Activated CD8-positive, alpha-beta T cell treated with anti-CD3 and anti-CD28 coated beads for 36 hours (primary cell): Measurements from ENCODE around the gene AURKAIP1. TPM values are rescaled to one million over a fixed set of nuclear protein-coding genes. Genes with fewer than 3 reads are reported as not detected.

Source experiments
- ATAC-seq: fragments of 200-7000 bp; cut with Tn5 transposase; one replicate; pipeline ENCODE4 v1.10.0; 2021; ENCODE audit warnings: mild to moderate bottlenecking, moderate library complexity
- CTCF ChIA-PET: fragments of 350-600 bp; sonication (Branson Sonifier 250); formaldehyde crosslinking; loops from one replicate; lab custom pipeline; 2021; ENCODE audit warnings: antibody characterized with exemption; lab: Charles Lee
- POLR2A ChIA-PET: fragments of 350-600 bp; sonication (Branson Sonifier 250); formaldehyde crosslinking; loops from one replicate; lab custom pipeline; 2021; ENCODE audit warnings: antibody characterized with exemption; lab: Charles Lee
- DNase-seq: peaks from one replicate; pipeline ENCODE4 v3.0.0-alpha.2; 2020
- H3K27ac Mint-ChIP-seq: one replicate; pipeline ENCODE4 v1.8.0; 2021; ENCODE audit warnings: mild to moderate bottlenecking, mixed read lengths
- H3K27me3 Mint-ChIP-seq: one replicate; pipeline ENCODE4 v1.8.0; 2021; ENCODE audit warnings: mixed read lengths
- H3K36me3 Mint-ChIP-seq: one replicate; pipeline ENCODE4 v1.8.0; 2021; ENCODE audit warnings: low read depth, mixed read lengths
- H3K4me1 Mint-ChIP-seq: one replicate; pipeline ENCODE4 v1.8.0; 2021; ENCODE audit warnings: low read depth, mixed read lengths
- H3K4me3 Mint-ChIP-seq: one replicate; pipeline ENCODE4 v1.8.0; 2021; ENCODE audit warnings: mild to moderate bottlenecking, moderate library complexity, mixed read lengths
- H3K9me3 Mint-ChIP-seq: one replicate; pipeline ENCODE4 v1.8.0; 2021; ENCODE audit warnings: mixed read lengths
- intact Hi-C: fragments of 100-400 bp; cut with micrococcal nuclease; formaldehyde crosslinking; loops from one replicate; pipeline ENCODE4 v1.10.0; 2022
- total RNA-seq, 2 experiments: library from RNA; stranded (reverse); gene quantifications; one replicate each; pipeline ENCODE4 v1.2.3, GENCODE V29; 2021
- TF ChIP-seq, protein P1 (sequence below): fragments of 200-600 bp; IDR thresholded peaks from one replicate; pipeline ENCODE4 v1.8.0; 2022; ENCODE audit warnings: antibody characterized with exemption, mild to moderate bottlenecking

The AURKAIP1 gene
- total RNA-seq, 2 experiments from 2014 or later = 127 TPM

DNA sequence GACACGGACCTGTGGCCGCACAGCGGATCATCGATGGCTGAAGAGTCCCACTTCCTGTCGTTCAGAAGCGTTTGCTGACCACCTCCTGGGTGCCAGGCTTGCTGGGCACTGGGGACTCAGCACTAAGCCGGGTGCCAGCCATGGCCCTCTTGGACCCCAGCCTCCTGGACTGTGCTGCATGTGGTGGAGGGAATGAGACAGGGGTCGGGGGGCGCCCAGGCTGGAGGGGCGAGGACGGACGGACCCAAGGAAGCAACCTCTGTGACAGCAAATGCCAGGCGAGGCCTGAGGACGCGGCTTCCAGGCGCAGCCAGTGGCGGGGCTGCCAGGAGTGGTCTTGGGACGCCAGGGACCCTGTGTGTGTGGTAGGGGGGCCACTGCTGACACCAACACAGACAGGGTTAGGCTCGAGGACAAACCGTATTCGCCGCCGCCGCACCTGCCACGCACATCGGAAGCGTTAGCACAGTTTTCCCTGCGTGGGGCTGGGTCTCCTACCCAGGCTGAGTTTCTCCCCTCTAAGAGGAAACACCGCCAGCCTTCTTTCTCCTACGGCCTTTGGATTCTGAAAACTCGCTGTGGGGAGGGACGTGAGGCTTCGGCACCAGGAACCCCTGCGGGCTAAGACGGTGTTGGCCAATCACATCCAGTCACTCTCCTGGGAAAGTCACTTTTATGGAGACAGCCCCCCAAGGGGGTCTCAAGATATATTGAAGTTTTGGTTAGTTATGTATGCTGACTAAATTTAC is 13.6 kb downstream of the AURKAIP1 start:
- H3K4me1 Mint-ChIP-seq = peaks cover 16% of the 10 kb centered on the region
- no peaks in the 10 kb centered on the region for H3K36me3 Mint-ChIP-seq
- H3K9me3 Mint-ChIP-seq = no peaks in the 10 kb centered on the region
- CTCF ChIA-PET = no interaction called here
- DNase-seq (no peak), ATAC-seq (no peak)
- TF ChIP-seq, protein P1, sequence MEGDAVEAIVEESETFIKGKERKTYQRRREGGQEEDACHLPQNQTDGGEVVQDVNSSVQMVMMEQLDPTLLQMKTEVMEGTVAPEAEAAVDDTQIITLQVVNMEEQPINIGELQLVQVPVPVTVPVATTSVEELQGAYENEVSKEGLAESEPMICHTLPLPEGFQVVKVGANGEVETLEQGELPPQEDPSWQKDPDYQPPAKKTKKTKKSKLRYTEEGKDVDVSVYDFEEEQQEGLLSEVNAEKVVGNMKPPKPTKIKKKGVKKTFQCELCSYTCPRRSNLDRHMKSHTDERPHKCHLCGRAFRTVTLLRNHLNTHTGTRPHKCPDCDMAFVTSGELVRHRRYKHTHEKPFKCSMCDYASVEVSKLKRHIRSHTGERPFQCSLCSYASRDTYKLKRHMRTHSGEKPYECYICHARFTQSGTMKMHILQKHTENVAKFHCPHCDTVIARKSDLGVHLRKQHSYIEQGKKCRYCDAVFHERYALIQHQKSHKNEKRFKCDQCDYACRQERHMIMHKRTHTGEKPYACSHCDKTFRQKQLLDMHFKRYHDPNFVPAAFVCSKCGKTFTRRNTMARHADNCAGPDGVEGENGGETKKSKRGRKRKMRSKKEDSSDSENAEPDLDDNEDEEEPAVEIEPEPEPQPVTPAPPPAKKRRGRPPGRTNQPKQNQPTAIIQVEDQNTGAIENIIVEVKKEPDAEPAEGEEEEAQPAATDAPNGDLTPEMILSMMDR = no peak
- no peak overlapping the region for H3K27ac Mint-ChIP-seq
- intact Hi-C loops = no loop called here
- no peak overlapping the region for H3K4me3 Mint-ChIP-seq
- H3K27me3 Mint-ChIP-seq = no peaks in the 10 kb centered on the region
- POLR2A ChIA-PET = no interaction called here

DNA sequence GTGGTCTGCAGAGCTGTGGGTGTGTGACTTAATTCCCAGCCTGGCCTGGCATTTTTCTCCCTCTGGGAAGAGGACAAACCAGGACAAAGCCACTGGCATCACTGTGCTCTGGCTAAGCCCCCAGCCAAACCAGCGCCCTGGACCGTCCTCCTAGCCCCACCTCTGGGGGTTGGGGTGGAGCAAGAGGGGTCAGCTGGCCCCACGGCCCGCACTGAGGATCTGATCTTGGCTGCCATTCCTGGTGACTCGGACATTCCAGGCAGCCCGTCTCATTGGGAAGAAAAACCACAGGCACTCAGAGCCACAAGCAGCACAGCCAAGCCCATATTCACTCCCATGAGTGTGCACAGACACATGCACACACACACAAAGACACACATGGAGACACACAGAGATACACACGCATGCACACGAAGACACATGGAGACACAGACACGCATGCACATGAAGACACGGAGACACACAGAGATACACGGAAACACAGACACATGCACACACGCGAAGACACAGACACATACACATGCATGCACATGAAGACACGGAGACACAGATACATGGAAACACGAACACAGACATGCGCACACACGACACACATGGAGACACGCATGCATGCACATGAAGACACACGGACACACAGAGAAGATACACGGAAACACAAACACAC is 14.4 kb downstream of the AURKAIP1 start:
- TF ChIP-seq, protein P1 = no peak
- no peaks in the 10 kb centered on the region for H3K27me3 Mint-ChIP-seq
- POLR2A ChIA-PET = no interaction called here
- H3K4me1 Mint-ChIP-seq = peaks cover 16% of the 10 kb centered on the region
- intact Hi-C loops = no loop called here
- no peak overlapping the region for H3K27ac Mint-ChIP-seq
- H3K9me3 Mint-ChIP-seq = no peaks in the 10 kb centered on the region
- no peak for DNase-seq
- ATAC-seq = no peak
- CTCF ChIA-PET = no interaction called here
- H3K4me3 Mint-ChIP-seq = no peak overlapping the region
- no peaks in the 10 kb centered on the region for H3K36me3 Mint-ChIP-seq

DNA sequence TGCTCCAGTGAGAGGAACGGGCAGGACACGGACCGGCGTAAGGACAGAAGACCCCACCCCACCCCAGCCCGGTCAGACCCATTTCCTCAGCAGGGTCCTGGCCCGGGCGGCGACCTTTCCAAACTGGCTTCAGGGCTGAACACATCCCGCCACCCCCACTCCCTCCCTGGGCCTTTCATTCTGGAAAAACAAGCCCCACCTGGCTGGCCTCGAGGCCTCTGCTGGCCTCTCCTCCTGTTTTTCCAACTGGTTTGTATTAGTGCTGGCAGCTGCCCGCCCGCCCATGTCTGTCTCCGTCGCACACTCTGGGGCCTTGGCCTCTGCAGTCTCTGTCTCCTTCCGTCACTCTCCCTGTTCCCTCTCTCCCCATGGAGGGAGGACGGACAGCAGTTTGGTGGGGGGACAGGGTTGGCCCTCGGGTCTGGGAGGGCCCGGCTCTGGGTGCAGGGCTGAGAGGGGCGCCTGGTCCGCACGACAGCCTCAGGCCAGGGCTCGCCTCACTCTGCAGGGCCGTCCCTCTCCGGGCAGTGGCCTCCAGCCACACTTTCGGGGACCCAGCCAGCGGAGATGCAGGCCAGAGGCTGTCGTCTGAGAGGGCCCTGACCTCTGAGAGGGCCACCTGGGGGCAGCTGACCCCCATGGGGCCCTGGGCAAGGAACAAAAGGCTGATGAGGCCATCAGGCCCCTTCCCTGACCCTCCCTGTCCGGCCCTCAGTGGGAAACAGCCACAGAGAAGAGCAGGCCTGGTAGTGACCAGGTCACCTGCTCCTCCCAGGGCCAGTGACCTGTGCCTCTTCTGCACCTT is 15.1 kb downstream of the AURKAIP1 start:
- peaks cover 16% of the 10 kb centered on the region for H3K4me1 Mint-ChIP-seq
- no peaks in the 10 kb centered on the region for H3K9me3 Mint-ChIP-seq
- DNase-seq (no peak), ATAC-seq (no peak)
- intact Hi-C loops = no loop called here
- POLR2A ChIA-PET = no interaction called here
- no peaks in the 10 kb centered on the region for H3K36me3 Mint-ChIP-seq
- CTCF ChIA-PET = no interaction called here
- H3K27me3 Mint-ChIP-seq = no peaks in the 10 kb centered on the region
- TF ChIP-seq, protein P1 = no peak
- H3K27ac Mint-ChIP-seq = no peak overlapping the region
- no peak overlapping the region for H3K4me3 Mint-ChIP-seq

DNA sequence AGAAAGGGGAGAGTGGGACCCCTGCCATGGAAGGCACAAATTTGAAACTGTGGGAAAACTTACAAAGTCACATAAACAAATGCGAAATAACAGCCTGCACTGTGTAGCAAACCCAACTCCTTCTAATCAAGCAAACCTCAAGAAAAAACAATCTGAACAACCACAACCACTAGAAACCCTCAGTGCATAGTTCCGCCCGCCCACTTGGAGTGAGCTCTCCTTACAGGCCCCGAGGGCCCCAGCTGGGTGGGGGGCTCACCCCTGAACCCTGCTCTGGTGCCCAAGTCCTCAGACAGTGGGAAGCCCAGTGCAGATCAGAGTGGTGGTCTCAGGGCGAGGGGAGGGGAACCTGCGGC is 15.7 kb downstream of the AURKAIP1 start:
- POLR2A ChIA-PET = interaction anchor here (2.4 kb wide), 1 partner anchor 12 kb away, joined by 10 read pairs; no protein-coding TSS in a partner anchor
- intact Hi-C loops = no loop called here
- Mint-ChIP-seq H3K27me3 (peaks cover under 1% of the 10 kb centered on the region), H3K27ac (no peak overlapping the region), H3K36me3 (no peaks in the 10 kb centered on the region), H3K4me1 (peaks cover 17% of the 10 kb centered on the region), H3K9me3 (no peaks in the 10 kb centered on the region), H3K4me3 (no peak overlapping the region)
- ATAC-seq (no peak), DNase-seq (peak; percentile 37)
- TF ChIP-seq, protein P1 = no peak
- CTCF ChIA-PET = no interaction called here
